ENCODE results near the gene UBASH3A.

- TF ChIP-seq POLR2A (IDR thresholded peaks at IDR 0.05): no peak
- TF ChIP-seq, protein P1, sequence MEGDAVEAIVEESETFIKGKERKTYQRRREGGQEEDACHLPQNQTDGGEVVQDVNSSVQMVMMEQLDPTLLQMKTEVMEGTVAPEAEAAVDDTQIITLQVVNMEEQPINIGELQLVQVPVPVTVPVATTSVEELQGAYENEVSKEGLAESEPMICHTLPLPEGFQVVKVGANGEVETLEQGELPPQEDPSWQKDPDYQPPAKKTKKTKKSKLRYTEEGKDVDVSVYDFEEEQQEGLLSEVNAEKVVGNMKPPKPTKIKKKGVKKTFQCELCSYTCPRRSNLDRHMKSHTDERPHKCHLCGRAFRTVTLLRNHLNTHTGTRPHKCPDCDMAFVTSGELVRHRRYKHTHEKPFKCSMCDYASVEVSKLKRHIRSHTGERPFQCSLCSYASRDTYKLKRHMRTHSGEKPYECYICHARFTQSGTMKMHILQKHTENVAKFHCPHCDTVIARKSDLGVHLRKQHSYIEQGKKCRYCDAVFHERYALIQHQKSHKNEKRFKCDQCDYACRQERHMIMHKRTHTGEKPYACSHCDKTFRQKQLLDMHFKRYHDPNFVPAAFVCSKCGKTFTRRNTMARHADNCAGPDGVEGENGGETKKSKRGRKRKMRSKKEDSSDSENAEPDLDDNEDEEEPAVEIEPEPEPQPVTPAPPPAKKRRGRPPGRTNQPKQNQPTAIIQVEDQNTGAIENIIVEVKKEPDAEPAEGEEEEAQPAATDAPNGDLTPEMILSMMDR (IDR thresholded peaks at IDR 0.05): no peak
Measured at GRCh38 chr21:42417533-42417932, 13.8 kb downstream of the UBASH3A start.
